Measurements from ENCODE around the gene MPND. TPM values are rescaled to one million over a fixed set of nuclear protein-coding genes. Genes with fewer than 3 reads are reported as not detected.

Gene MPND
- total and polyA plus RNA-seq, 2 of the 13 experiments (the other 11 are each of a cell fraction or from before 2014, with no cell fraction given), result 10.8 to 15.8 TPM

DNA sequence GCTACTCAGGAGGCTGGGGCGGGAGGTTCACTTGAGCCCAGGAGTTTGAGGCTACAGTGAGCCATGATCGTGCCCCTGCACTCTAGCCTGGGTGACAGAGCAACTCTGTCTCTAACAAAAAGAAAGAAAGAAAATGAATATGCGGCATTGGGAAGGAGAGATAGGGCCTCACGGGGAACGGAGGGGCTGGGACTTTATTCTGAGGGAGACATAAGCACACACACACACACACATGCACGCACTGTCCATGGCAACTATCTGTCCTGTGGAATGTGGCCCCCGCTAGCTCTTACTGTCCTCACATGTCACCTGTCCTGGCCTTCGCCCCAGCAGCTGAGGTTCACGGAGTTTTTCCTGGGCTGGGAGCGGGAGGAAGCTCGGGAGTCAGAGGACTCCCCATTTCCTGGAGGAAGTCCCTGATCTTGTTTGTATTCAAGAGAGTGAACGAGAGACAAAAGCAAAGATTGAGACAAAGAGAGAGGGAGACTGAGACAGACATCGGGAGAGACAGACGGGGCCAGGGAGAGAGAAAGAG is 5.4 kb upstream of the MPND start (continued):
- TF ChIP-seq SKI (IDR thresholded peaks at IDR 0.05; ENCODE audit: partially characterized antibody) (peak; percentile 47), PTBP1 (IDR thresholded peaks at IDR 0.05; ENCODE audit: low read depth, low read length, poor library complexity, severe bottlenecking) (no peak), FOXA3 (CRISPR knock-in tag; IDR thresholded peaks at IDR 0.05) (0 out of 2 replicates have a peak, but pooled peaks have one; percentile 16), ZNF652 (CRISPR knock-in tag; IDR thresholded peaks at IDR 0.05; ENCODE audit: borderline replicate concordance, low read depth) (no peak), TMF1 (CRISPR knock-in tag; IDR thresholded peaks at IDR 0.05; ENCODE audit: low read depth) (no peak), KAT2B (IDR thresholded peaks at IDR 0.05; ENCODE audit: borderline replicate concordance, low read depth, low read length) (no peak), MYC (CRISPR knock-in tag; IDR thresholded peaks at IDR 0.05; ENCODE audit: borderline replicate concordance) (peak; percentile 29; the same call in 1 of the 2 replicates), ZNF660 (CRISPR knock-in tag; IDR thresholded peaks at IDR 0.05; ENCODE audit: borderline replicate concordance, low read depth) (no peak), NFIC (IDR thresholded peaks at IDR 0.05; ENCODE audit: low read length) (no peak), RAD21 (CRISPR knock-in tag; IDR thresholded peaks at IDR 0.05) (no peak), SMAD1 (CRISPR knock-in tag; IDR thresholded peaks at IDR 0.05; ENCODE audit: borderline replicate concordance, low read depth) (no peak; the same call in 1 of the 2 replicates), SIX1 (CRISPR knock-in tag; IDR thresholded peaks at IDR 0.05; ENCODE audit: borderline replicate concordance) (no peak), ETV6 (CRISPR knock-in tag; conservative IDR thresholded peaks at IDR 0.05) (peak; percentile 54; the same call in 1 of the 2 replicates)
- TF ChIP-seq, protein P1, sequence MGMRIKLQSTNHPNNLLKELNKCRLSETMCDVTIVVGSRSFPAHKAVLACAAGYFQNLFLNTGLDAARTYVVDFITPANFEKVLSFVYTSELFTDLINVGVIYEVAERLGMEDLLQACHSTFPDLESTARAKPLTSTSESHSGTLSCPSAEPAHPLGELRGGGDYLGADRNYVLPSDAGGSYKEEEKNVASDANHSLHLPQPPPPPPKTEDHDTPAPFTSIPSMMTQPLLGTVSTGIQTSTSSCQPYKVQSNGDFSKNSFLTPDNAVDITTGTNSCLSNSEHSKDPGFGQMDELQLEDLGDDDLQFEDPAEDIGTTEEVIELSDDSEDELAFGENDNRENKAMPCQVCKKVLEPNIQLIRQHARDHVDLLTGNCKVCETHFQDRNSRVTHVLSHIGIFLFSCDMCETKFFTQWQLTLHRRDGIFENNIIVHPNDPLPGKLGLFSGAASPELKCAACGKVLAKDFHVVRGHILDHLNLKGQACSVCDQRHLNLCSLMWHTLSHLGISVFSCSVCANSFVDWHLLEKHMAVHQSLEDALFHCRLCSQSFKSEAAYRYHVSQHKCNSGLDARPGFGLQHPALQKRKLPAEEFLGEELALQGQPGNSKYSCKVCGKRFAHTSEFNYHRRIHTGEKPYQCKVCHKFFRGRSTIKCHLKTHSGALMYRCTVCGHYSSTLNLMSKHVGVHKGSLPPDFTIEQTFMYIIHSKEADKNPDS (CRISPR knock-in tag; IDR thresholded peaks at IDR 0.05), result no peak
- TF ChIP-seq, protein P2, sequence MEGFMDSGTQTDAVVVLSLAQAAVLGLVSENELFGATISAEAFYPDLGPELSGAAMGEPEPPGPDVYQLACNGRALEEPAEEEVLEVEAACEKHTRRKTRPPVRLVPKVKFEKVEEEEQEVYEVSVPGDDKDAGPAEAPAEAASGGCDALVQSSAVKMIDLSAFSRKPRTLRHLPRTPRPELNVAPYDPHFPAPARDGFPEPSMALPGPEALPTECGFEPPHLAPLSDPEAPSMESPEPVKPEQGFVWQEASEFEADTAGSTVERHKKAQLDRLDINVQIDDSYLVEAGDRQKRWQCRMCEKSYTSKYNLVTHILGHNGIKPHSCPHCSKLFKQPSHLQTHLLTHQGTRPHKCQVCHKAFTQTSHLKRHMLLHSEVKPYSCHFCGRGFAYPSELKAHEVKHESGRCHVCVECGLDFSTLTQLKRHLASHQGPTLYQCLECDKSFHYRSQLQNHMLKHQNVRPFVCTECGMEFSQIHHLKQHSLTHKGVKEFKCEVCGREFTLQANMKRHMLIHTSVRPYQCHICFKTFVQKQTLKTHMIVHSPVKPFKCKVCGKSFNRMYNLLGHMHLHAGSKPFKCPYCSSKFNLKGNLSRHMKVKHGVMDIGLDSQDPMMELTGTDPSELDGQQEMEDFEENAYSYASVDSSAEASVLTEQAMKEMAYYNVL (CRISPR knock-in tag; IDR thresholded peaks at IDR 0.05; ENCODE audit: borderline replicate concordance), result peak; percentile 85
- TF ChIP-seq, protein P3, sequence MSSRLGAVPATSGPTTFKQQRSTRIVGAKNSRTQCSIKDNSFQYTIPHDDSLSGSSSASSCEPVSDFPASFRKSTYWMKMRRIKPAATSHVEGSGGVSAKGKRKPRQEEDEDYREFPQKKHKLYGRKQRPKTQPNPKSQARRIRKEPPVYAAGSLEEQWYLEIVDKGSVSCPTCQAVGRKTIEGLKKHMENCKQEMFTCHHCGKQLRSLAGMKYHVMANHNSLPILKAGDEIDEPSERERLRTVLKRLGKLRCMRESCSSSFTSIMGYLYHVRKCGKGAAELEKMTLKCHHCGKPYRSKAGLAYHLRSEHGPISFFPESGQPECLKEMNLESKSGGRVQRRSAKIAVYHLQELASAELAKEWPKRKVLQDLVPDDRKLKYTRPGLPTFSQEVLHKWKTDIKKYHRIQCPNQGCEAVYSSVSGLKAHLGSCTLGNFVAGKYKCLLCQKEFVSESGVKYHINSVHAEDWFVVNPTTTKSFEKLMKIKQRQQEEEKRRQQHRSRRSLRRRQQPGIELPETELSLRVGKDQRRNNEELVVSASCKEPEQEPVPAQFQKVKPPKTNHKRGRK (CRISPR knock-in tag; IDR thresholded peaks at IDR 0.05), result no peak
- TF ChIP-seq, protein P4, sequence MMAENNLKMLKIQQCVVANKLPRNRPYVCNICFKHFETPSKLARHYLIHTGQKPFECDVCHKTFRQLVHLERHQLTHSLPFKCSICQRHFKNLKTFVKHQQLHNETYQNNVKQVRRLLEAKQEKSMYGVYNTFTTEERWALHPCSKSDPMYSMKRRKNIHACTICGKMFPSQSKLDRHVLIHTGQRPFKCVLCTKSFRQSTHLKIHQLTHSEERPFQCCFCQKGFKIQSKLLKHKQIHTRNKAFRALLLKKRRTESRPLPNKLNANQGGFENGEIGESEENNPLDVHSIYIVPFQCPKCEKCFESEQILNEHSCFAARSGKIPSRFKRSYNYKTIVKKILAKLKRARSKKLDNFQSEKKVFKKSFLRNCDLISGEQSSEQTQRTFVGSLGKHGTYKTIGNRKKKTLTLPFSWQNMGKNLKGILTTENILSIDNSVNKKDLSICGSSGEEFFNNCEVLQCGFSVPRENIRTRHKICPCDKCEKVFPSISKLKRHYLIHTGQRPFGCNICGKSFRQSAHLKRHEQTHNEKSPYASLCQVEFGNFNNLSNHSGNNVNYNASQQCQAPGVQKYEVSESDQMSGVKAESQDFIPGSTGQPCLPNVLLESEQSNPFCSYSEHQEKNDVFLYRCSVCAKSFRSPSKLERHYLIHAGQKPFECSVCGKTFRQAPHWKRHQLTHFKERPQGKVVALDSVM (CRISPR knock-in tag; IDR thresholded peaks at IDR 0.05), result peak; percentile 97
- TF ChIP-seq, protein P5, sequence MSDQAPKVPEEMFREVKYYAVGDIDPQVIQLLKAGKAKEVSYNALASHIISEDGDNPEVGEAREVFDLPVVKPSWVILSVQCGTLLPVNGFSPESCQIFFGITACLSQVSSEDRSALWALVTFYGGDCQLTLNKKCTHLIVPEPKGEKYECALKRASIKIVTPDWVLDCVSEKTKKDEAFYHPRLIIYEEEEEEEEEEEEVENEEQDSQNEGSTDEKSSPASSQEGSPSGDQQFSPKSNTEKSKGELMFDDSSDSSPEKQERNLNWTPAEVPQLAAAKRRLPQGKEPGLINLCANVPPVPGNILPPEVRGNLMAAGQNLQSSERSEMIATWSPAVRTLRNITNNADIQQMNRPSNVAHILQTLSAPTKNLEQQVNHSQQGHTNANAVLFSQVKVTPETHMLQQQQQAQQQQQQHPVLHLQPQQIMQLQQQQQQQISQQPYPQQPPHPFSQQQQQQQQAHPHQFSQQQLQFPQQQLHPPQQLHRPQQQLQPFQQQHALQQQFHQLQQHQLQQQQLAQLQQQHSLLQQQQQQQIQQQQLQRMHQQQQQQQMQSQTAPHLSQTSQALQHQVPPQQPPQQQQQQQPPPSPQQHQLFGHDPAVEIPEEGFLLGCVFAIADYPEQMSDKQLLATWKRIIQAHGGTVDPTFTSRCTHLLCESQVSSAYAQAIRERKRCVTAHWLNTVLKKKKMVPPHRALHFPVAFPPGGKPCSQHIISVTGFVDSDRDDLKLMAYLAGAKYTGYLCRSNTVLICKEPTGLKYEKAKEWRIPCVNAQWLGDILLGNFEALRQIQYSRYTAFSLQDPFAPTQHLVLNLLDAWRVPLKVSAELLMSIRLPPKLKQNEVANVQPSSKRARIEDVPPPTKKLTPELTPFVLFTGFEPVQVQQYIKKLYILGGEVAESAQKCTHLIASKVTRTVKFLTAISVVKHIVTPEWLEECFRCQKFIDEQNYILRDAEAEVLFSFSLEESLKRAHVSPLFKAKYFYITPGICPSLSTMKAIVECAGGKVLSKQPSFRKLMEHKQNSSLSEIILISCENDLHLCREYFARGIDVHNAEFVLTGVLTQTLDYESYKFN (CRISPR knock-in tag; conservative IDR thresholded peaks at IDR 0.05), result peak; percentile 41; the same call in 1 of the 2 replicates

Measured in HepG2 (cell line).